ENCODE results near the gene TMEM212. TPM values are rescaled to one million over a fixed set of nuclear protein-coding genes. Genes with fewer than 3 reads are reported as not detected.

TMEM212 gene
- total and polyA plus RNA-seq, 2 of the 13 experiments (the other 11 are each of a cell fraction or from before 2014, with no cell fraction given), result not detected

GRCh38 chr3:171845481-171846284, 2.5 kb downstream of the TMEM212 start (continued):
- TF ChIP-seq TMF1 (CRISPR knock-in tag; IDR thresholded peaks at IDR 0.05; ENCODE audit: low read depth) (no peak), MIXL1 (CRISPR knock-in tag; IDR thresholded peaks at IDR 0.05) (no peak; the same call in 1 of the 2 replicates), DZIP1 (CRISPR knock-in tag; IDR thresholded peaks at IDR 0.05) (no peak), ZBTB37 (CRISPR knock-in tag; IDR thresholded peaks at IDR 0.05) (no peak), CBX1 (IDR thresholded peaks at IDR 0.05; ENCODE audit: low read depth) (peak; percentile 42), ZNF589 (CRISPR knock-in tag; conservative IDR thresholded peaks at IDR 0.05) (no peak), ZNF30 (CRISPR knock-in tag; IDR thresholded peaks at IDR 0.05) (no peak), ZNF251 (CRISPR knock-in tag; IDR thresholded peaks at IDR 0.05) (no peak), ZNF280D (CRISPR knock-in tag; IDR thresholded peaks at IDR 0.05) (0 out of 2 replicates have a peak, but pooled peaks have one; percentile 31), ARHGAP35 (CRISPR knock-in tag; IDR thresholded peaks at IDR 0.05; ENCODE audit: borderline replicate concordance) (no peak), XRCC5 (optimal IDR thresholded peaks at IDR 0.05; ENCODE audit: low read length) (no peak), FOXK2 (IDR thresholded peaks at IDR 0.05) (no peak), STAT5B (CRISPR knock-in tag; IDR thresholded peaks at IDR 0.05) (no peak), NCOA1 (CRISPR knock-in tag; IDR thresholded peaks at IDR 0.05) (no peak), MLX (CRISPR knock-in tag; IDR thresholded peaks at IDR 0.05) (0 out of 2 replicates have a peak, but pooled peaks have one; percentile 48), ZNF484 (CRISPR knock-in tag; IDR thresholded peaks at IDR 0.05; ENCODE audit: borderline replicate concordance, low read depth) (no peak), ZNF253 (CRISPR knock-in tag; IDR thresholded peaks at IDR 0.05; ENCODE audit: borderline replicate concordance) (no peak), HINFP (CRISPR knock-in tag; IDR thresholded peaks at IDR 0.05; ENCODE audit: low read depth) (no peak), EHMT2 (IDR thresholded peaks at IDR 0.05; ENCODE audit: borderline replicate concordance, low read depth, low read length) (no peak; the same call in 1 of the 2 replicates), MBD4 (IDR thresholded peaks at IDR 0.05; ENCODE audit: borderline replicate concordance, low read length) (no peak), TARDBP (CRISPR knock-in tag; IDR thresholded peaks at IDR 0.05) (no peak)

Data from HepG2 (cell line).